AG08396 (cell line): Measurements from ENCODE around the gene SOBP.
"Not testable (repeated sequence)": the region's sequence is repeated elsewhere in the genome, so short reads cannot be mapped to it uniquely, and the experiment has no call there.

Experiments used
- DNase-seq: peaks from one replicate; pipeline ENCODE4 v3.0.0; 2012; ENCODE audit warnings: low spot score, mixed read lengths

Gene SOBP

GRCh38 chr6:107489636-107490565 is at the start of gene SOBP:
Gene SOBP, plus strand, starts transcription at chr6:107490117. Its CDS starts 500 bp downstream, at chr6:107490617.
- peak; percentile 77 for DNase-seq

- DNase-seq: no peak
Observed at GRCh38 chr6:107440936-107441335, 49.0 kb upstream of the SOBP start.

GRCh38 chr6:107441682-107442081 is 48.2 kb upstream of the SOBP start:
- no peak for DNase-seq

- DNase-seq: no peak
Observed at GRCh38 chr6:107442938-107443607, 46.8 kb upstream of the SOBP start.

- DNase-seq: no peak
Observed at GRCh38 chr6:107443608-107444267, 46.2 kb upstream of the SOBP start.

GRCh38 chr6:107444277-107444676 is 45.6 kb upstream of the SOBP start:
- no peak for DNase-seq

GRCh38 chr6:107447663-107448216 is 42.2 kb upstream of the SOBP start:
- DNase-seq: no peak

GRCh38 chr6:107448776-107449175 is 41.1 kb upstream of the SOBP start:
- no peak for DNase-seq

GRCh38 chr6:107458672-107459282 is 31.1 kb upstream of the SOBP start:
- DNase-seq: peak; percentile 22

- DNase-seq: peak; percentile 96
Observed at GRCh38 chr6:107459283-107460082, 30.4 kb upstream of the SOBP start, which contains the start of gene PDSS2. Gene PDSS2, minus strand, starts transcription at chr6:107459564. Its CDS starts 279 bp downstream, at chr6:107459285.

GRCh38 chr6:107460083-107460631 is 29.8 kb upstream of the SOBP start:
- no peak for DNase-seq

GRCh38 chr6:107466062-107466461 is 23.9 kb upstream of the SOBP start:
- no peak for DNase-seq

GRCh38 chr6:107470364-107470763 is 19.6 kb upstream of the SOBP start:
- no peak for DNase-seq

- no peak for DNase-seq
Observed at GRCh38 chr6:107473660-107474059, 16.3 kb upstream of the SOBP start.

GRCh38 chr6:107475360-107475759 is 14.6 kb upstream of the SOBP start:
- DNase-seq: not testable (repeated sequence)

GRCh38 chr6:107475826-107476225 is 14.1 kb upstream of the SOBP start:
- not testable (repeated sequence) for DNase-seq

GRCh38 chr6:107479089-107479690 is 10.7 kb upstream of the SOBP start:
- DNase-seq: no peak

GRCh38 chr6:107485157-107485556 is 4.8 kb upstream of the SOBP start:
- no peak for DNase-seq

GRCh38 chr6:107488174-107488874 is 1.6 kb upstream of the SOBP start:
- DNase-seq: no peak
